Activated T-helper 2 cell treated with anti-CD3 and anti-CD28 coated beads, Interferon-gamma antibody, Interleukin-2, Interleukin-4, amounts not matched to agents 10 μg/mL and 5 μg/mL and 100 μg/mL, durations not matched to agents 14 hours and 24 hours and 36 hours (primary cell): ENCODE results near the gene ADGRV1. TPM values are rescaled to one million over a fixed set of nuclear protein-coding genes. Genes with fewer than 3 reads are reported as not detected.

Experiments used
- DNase-seq: peaks from one replicate; pipeline ENCODE4 v3.0.0; 2021; ENCODE audit warnings: low spot score
- H3K27ac Mint-ChIP-seq: one replicate; pipeline ENCODE4 v1.8.0; 2021; ENCODE audit warnings: mixed read lengths
- H3K27me3 Mint-ChIP-seq: one replicate; pipeline ENCODE4 v1.8.0; 2021; ENCODE audit warnings: low read depth, mixed read lengths
- H3K36me3 Mint-ChIP-seq: one replicate; pipeline ENCODE4 v1.8.0; 2021; ENCODE audit warnings: low read depth, mixed read lengths
- H3K4me1 Mint-ChIP-seq: one replicate; pipeline ENCODE4 v1.8.0; 2021; ENCODE audit warnings: low read depth, mixed read lengths
- H3K4me3 Mint-ChIP-seq: one replicate; pipeline ENCODE4 v1.8.0; 2021; ENCODE audit warnings: low read depth, mild to moderate bottlenecking, moderate library complexity, mixed read lengths
- H3K9me3 Mint-ChIP-seq: one replicate; pipeline ENCODE4 v1.8.0; 2021; ENCODE audit warnings: mixed read lengths
- intact Hi-C: fragments of 100-400 bp; cut with micrococcal nuclease; formaldehyde crosslinking; loops from one replicate; pipeline ENCODE4 v1.15.1; 2023
- total RNA-seq: library from RNA; stranded (reverse); gene quantifications from 2 replicates; pipeline ENCODE4 v1.2.3, GENCODE V29; 2022

ADGRV1 gene, protein sequence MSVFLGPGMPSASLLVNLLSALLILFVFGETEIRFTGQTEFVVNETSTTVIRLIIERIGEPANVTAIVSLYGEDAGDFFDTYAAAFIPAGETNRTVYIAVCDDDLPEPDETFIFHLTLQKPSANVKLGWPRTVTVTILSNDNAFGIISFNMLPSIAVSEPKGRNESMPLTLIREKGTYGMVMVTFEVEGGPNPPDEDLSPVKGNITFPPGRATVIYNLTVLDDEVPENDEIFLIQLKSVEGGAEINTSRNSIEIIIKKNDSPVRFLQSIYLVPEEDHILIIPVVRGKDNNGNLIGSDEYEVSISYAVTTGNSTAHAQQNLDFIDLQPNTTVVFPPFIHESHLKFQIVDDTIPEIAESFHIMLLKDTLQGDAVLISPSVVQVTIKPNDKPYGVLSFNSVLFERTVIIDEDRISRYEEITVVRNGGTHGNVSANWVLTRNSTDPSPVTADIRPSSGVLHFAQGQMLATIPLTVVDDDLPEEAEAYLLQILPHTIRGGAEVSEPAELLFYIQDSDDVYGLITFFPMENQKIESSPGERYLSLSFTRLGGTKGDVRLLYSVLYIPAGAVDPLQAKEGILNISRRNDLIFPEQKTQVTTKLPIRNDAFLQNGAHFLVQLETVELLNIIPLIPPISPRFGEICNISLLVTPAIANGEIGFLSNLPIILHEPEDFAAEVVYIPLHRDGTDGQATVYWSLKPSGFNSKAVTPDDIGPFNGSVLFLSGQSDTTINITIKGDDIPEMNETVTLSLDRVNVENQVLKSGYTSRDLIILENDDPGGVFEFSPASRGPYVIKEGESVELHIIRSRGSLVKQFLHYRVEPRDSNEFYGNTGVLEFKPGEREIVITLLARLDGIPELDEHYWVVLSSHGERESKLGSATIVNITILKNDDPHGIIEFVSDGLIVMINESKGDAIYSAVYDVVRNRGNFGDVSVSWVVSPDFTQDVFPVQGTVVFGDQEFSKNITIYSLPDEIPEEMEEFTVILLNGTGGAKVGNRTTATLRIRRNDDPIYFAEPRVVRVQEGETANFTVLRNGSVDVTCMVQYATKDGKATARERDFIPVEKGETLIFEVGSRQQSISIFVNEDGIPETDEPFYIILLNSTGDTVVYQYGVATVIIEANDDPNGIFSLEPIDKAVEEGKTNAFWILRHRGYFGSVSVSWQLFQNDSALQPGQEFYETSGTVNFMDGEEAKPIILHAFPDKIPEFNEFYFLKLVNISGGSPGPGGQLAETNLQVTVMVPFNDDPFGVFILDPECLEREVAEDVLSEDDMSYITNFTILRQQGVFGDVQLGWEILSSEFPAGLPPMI (N-terminal part only)
- 12.4 TPM in 2 replicates for total RNA-seq

DNA sequence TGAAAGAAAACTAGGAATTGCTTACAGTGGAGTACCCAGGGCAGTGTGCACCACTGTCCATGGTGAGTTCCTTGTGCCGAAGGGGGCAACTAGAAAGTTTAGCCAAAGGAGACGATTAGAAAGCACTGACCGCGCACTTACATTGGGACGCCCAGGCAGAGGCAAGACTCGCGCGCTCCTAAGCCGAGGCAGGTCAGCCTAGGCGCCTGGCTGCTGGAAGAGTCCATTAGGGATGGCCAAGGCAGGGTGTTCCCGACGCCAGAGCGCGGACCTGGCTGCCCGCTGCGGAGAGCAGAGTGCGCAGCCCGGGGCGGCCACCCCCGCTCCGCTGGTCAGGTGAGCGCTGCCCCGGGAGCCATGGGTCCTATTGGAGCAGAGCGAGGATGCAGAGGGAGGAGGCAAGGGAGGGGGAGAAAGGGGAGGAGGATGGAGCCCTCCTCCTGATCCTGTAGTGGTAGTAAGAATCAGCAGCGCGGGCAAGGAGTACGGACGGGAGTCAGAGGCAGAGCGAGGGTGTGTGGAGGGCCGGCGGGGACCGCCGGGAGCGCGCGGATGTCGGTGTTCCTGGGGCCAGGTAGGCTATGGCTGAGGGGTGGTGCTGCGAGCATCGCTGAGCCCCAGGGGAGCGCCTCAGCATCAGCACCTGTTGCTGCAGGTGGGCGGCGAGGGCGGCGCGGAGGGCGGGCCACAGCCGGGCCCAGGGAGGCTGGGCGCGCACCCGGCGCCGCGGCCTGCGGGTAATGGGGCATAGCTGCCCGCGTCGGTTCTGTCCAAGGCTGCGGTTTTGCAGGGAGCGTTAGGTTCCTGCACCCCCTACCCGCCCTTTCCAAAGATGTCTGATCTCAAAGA is at the start of gene ADGRV1:
Gene ADGRV1, plus strand, starts transcription at position 454 of the 849 bp plus-strand sequence. Its CDS starts 99 bp downstream, at position 553.
- Mint-ChIP-seq H3K4me1 (peaks cover 1% of the 10 kb centered on the region), H3K27ac (no peak within 1 kb of the TSS), H3K36me3 (no peaks in the 10 kb centered on the region), H3K27me3 (peaks cover 65% of the 10 kb centered on the region), H3K9me3 (no peaks in the 10 kb centered on the region), H3K4me3 (peak within 1 kb of the TSS; percentile 51)
- DNase-seq, result no peak
- intact Hi-C loops, result no loop called here

DNA sequence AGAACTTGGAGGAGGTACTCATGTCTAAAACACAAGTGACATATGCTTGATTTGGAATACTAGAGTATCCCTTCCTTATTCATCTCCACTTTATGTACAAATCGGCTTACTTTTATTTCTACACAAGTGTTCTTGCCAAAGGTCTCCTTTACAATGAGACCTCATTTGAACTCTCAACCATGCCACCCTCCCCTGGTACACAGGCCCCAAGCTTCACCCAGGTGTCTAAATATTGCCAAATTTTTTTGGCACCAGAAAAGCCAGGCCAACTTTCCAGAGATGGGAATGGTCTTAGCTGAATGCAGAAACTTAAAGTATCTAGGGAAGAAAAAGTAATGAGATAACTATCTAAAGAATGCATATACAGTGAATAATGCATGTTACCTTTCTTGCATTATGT is 48.2 kb upstream of the ADGRV1 start:
- Mint-ChIP-seq H3K27me3 (no peaks in the 10 kb centered on the region), H3K36me3 (peaks cover 5% of the 10 kb centered on the region), H3K9me3 (no peaks in the 10 kb centered on the region), H3K27ac (no peak overlapping the region), H3K4me3 (no peak overlapping the region), H3K4me1 (peaks cover 2% of the 10 kb centered on the region)
- intact Hi-C loops, result no loop called here
- DNase-seq, result no peak

DNA sequence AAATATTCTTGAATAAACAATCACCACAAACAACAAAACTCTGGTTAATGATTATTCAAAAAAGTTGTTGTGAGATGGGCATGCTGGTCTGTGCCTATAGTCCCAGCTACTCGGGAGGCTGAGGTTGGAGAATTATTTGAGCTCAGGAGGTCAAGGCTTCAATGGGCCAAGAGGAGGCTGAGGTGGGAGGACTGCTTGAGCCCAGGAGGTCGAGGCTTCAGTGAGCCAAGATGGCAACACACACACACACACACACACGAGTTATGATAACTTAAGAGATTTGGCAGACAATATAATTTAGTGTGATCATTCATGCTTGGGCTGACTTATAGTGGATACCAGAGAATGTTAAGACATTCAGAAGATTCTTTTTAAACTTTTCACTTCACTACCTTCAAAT is 44.1 kb upstream of the ADGRV1 start:
- Mint-ChIP-seq H3K4me3 (no peak overlapping the region), H3K36me3 (peaks cover 21% of the 10 kb centered on the region), H3K27ac (no peak overlapping the region), H3K9me3 (no peaks in the 10 kb centered on the region), H3K4me1 (no peaks in the 10 kb centered on the region), H3K27me3 (no peaks in the 10 kb centered on the region)
- no peak for DNase-seq
- intact Hi-C loops, result no loop called here

DNA sequence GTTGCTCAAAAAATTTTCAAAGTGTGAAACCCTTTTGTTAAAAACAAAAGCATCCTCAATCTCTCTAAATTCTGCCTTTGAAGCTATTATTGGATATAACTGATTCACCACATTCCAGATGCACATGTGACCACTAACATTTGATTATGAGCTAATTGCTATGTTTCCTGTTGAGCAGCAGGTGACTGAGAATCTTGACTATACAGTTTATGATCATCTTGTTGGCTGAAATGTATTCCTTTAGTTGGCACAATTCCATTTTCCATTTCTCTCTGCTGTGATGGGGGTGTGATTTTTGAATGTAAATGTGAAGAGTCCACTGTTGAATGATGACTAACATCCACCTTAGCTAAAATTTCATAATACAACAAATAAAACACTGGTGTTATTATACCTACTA is 39.9 kb upstream of the ADGRV1 start:
- Mint-ChIP-seq H3K9me3 (no peaks in the 10 kb centered on the region), H3K27ac (no peak overlapping the region), H3K4me1 (no peaks in the 10 kb centered on the region), H3K4me3 (no peak overlapping the region), H3K27me3 (no peaks in the 10 kb centered on the region), H3K36me3 (peaks cover 49% of the 10 kb centered on the region)
- no peak for DNase-seq
- intact Hi-C loops, result no loop called here

DNA sequence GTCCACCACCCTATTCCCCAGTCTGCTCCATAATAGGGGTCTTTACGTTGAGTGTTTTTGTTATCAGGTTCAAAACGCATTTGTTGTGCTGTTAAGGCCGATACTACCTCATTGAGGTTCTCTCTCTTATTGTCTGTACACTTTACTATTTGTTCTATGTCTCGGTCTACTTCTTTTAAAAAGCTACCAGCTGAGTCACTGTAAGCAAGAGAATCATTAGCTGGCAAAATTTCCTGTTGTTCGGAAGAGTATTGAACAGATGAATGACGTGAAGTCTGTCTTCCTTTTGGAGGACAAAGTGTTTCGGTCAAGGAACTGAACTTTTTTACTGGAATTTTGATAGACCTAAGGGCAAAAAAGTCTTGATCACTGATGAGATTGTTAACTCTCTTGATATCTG is 39.5 kb upstream of the ADGRV1 start:
- no peaks in the 10 kb centered on the region for H3K4me1 Mint-ChIP-seq
- no peaks in the 10 kb centered on the region for H3K9me3 Mint-ChIP-seq
- no peak for DNase-seq
- H3K27me3 Mint-ChIP-seq, result no peaks in the 10 kb centered on the region
- H3K36me3 Mint-ChIP-seq, result peaks cover 53% of the 10 kb centered on the region
- intact Hi-C loops, result no loop called here
- no peak overlapping the region for H3K27ac Mint-ChIP-seq
- H3K4me3 Mint-ChIP-seq, result no peak overlapping the region

DNA sequence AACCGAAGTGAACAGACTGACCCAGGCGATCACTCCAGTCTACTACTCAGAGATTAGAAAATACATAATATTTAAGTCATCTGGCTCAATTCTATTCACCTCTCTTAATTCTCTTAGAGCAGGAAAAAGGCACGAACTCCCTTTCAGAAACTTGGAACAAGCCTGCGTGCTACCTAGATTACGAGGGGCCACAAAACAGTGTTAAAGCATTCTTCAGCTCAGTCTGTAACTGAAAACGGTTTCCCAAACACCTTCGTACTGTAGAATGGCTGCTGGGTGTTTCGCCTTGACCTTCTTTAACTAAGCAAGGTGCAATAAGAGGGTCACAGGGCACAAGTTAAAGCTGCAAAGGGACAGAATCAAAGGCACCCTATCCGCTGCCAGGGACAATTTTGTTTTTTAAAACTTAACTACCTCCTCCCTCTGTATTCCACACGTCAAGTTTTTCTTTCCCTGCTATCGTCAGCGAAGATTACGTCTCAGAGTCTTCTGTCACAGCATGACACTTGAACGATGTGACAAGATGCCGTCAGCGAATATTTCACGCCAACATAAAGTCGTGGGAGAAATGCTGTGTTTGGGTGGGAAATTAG is 29.9 kb upstream of the ADGRV1 start:
- Mint-ChIP-seq H3K4me1 (peaks cover 19% of the 10 kb centered on the region), H3K9me3 (no peaks in the 10 kb centered on the region)
- no peak for DNase-seq

DNA sequence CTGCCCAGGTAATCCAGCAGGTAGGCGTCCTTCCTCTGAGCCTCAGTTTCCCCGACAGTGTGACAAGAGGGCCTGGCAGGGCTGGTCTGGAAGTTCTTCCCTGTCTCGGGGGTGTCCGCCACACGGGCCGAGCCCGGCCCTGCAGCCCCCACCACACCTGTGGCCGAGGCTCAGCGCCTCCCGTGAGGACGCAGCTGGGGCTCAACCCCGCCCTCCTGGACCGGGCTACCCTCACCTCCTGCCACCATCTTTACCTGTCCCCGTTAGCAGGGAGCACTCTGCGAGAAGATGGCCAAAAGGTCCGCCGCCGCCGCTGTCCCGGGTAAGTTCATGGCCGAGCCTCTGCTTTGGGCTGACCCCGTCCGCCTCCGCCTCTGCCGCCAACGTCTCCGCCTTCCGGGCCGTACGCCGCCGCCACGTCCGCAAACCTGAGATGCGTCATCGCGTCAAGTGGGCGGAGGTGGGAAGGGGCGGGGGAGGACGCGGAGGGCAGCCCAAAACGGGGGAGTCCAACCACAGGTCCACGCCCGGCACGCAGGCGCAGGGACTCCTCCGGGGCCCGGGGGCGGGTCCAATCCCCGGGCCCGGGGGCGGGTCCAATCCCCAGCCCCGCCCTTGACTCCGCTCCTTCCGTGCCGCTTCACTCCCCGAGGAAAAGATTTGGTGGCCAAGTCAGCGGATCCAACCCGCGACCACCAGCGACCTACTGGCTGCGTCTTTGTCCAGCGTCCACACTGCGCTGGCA is 29.2 kb upstream of the ADGRV1 start, which contains the start of gene LYSMD3:
Gene LYSMD3, minus strand, starts transcription at position 391 of the 745 bp plus-strand sequence. CDS start 4,295 bp downstream, outside the sequence.
- Mint-ChIP-seq H3K9me3 (no peaks in the 10 kb centered on the region), H3K36me3 (peaks cover 18% of the 10 kb centered on the region), H3K27ac (peak within 1 kb of the TSS; percentile 95), H3K4me1 (peaks cover 19% of the 10 kb centered on the region), H3K4me3 (peak within 1 kb of the TSS; percentile 98), H3K27me3 (peaks cover 11% of the 10 kb centered on the region)
- DNase-seq, result peak; percentile 93
- intact Hi-C loops, result loop anchor here (1.0 kb wide), 2 partner anchors 55 to 120 kb away; partner anchors contain the start of genes CETN3, MBLAC2 and POLR3G

More for the DNA sequence above, 29.9 kb upstream of the ADGRV1 start:
- H3K36me3 Mint-ChIP-seq, result peaks cover 22% of the 10 kb centered on the region
- H3K27ac Mint-ChIP-seq, result peak overlapping the region; percentile 67
- intact Hi-C loops, result loop anchor here (1.0 kb wide), 2 partner anchors 54 to 119 kb away; partner anchors contain the start of genes CETN3, MBLAC2 and POLR3G
- H3K27me3 Mint-ChIP-seq, result peaks cover 8% of the 10 kb centered on the region
- H3K4me3 Mint-ChIP-seq, result peak overlapping the region; percentile 98

DNA sequence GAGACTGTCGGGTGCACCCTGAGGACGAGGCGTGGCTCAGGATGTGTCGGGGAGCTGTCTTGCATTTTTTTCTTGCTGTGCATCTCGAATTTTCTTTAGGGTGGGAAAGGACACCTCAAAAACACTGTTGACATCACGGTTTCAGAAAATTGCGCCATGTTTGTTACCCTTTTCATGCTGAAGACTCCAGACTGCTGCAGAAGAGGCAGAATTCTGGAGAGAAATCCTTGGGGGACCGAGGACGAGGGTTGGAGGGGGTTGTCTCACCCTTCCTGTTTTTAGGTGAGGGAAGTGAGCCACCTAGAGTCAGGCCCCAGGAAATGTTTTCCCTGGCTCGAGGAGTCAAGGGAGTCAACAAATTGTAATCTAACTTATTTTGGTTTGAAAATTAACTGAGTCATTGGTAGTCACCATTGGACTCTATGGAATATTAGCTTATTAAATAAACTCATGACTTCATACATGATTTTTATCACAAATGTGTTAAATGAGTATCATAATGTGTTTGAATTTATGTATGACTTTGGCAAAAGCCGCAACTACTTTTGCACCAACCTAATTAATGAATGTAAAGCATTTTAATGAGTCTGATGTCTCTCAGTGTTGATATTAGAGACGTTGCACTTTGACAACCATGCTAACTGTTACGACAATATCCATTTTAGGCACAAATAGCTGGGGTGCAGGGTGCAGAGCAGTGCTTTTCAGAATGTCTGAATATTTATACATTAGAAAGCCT is 28.5 kb upstream of the ADGRV1 start:
- Mint-ChIP-seq H3K27ac (peak overlapping the region; percentile 95), H3K27me3 (peaks cover 11% of the 10 kb centered on the region), H3K36me3 (peaks cover 12% of the 10 kb centered on the region), H3K4me3 (peak overlapping the region; percentile 98), H3K9me3 (no peaks in the 10 kb centered on the region), H3K4me1 (peaks cover 19% of the 10 kb centered on the region)
- intact Hi-C loops, result loop anchor here (1.0 kb wide), 3 partner anchors 56 to 121 kb away; partner anchors contain the start of genes CETN3, MBLAC2 and POLR3G
- DNase-seq, result no peak

DNA sequence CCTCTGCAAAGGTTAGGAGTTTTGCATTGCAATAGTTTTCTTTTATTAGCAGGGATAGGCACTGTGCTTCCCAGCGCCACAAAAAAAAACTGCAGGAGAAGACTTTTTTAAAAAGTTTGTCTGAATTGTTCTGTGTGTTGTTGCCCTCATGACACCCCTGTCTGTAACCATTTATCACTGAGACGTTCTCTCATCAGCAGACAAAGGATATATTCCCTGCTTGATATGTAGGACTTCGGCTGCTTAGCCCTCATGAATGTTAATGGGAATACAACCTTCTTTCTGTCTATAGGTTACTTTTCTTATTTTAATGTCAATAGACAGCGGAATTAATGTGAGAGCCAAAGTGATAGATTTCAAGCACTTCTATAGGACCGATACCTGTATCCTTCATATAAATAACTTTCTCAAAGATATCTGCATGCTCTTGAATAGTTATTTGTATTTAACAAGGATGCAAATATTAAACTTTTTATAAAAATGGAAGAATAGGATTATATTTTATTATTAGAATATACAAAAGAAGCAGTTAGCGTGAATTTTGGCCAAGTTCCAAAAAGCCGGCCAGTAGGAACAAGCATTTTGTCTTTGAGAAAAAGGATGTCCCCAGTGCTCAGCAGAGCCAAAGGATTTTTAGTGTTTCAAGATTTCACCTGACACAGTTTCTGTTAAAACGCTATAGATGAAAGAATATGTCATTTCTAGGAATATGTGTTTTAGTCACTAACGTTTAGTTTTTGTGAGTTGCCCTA is 27.7 kb upstream of the ADGRV1 start:
- Mint-ChIP-seq H3K36me3 (peaks cover 11% of the 10 kb centered on the region), H3K27ac (no peak overlapping the region), H3K4me3 (no peak overlapping the region), H3K4me1 (peaks cover 19% of the 10 kb centered on the region), H3K9me3 (no peaks in the 10 kb centered on the region), H3K27me3 (peaks cover 18% of the 10 kb centered on the region)
- no peak for DNase-seq
- intact Hi-C loops, result loop anchor here (1.0 kb wide), 1 partner anchor 92 kb away; no protein-coding TSS in a partner anchor

DNA sequence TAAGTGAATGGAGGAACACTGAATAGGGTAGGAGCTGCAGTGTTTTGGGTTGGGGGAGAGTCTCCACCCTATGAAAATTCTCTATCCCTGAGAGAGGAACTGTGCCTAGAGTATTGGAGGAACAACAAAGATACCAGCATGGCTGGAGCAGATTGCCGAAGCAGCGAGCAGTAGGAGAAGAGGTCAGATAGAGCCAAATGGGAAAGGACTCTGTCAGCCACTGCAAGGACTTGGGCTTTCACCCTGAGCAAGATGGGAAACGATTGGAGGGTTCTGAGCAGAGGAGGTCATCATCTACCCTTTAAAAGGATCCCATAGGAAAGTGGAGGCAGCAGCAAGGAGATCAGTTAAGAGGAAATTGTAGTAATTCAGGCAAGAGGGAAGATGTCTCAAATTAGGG is 24.8 kb upstream of the ADGRV1 start:
- Mint-ChIP-seq H3K36me3 (no peaks in the 10 kb centered on the region), H3K27ac (no peak overlapping the region), H3K4me1 (no peaks in the 10 kb centered on the region), H3K4me3 (no peak overlapping the region), H3K9me3 (no peaks in the 10 kb centered on the region), H3K27me3 (peaks cover 27% of the 10 kb centered on the region)
- intact Hi-C loops, result no loop called here
- no peak for DNase-seq
